Endothelial cell of umbilical vein (primary cell): ENCODE data around the gene GPHA2. TPM values are rescaled to one million over a fixed set of nuclear protein-coding genes. Genes with fewer than 3 reads are reported as not detected.

ENCODE experiments used
- BruUV-seq: library from RNA; stranded (reverse); fragments of 400-500 nt; replicated peaks from 2 replicates; lab custom pipeline; 2021; lab: Mats Ljungman, UMichigan
- CTCF ChIA-PET: fragments of 300-600, 350-600 bp; sonication (Branson Sonifier 250); formaldehyde crosslinking; loops from one replicate; lab custom pipeline; 2021; ENCODE audit warnings: antibody characterized with exemption, inconsistent platforms; lab: Charles Lee
- POLR2A ChIA-PET: fragments of 300-600, 350-600 bp; sonication (Branson Sonifier 250); formaldehyde crosslinking; loops from one replicate; lab custom pipeline; 2021; ENCODE audit warnings: antibody characterized with exemption, inconsistent platforms; lab: Charles Lee
- DNase-seq: peaks from one replicate; pipeline ENCODE4 v3.0.0-alpha.2; 2011; ENCODE audit warnings: low read depth, low spot score
- FAIRE-seq: peaks from 2 replicates; lab custom pipeline; 2011; peaks lifted over from hg19 to GRCh38; lab: Jason Lieb, UNC
- H2AFZ ChIP-seq: 2 replicates; pipeline ENCODE4 v1.6.0; 2012; ENCODE audit warnings: low read depth, low read length, control low read depth, inconsistent platforms
- H3K27ac ChIP-seq: 2 replicates; pipeline ENCODE4 v1.5.1; 2011; ENCODE audit warnings: low read depth, mild to moderate bottlenecking, control low read depth, low read length, moderate library complexity; ENCODE audit not compliant: insufficient read depth
- H3K27me3 ChIP-seq, 2 experiments: 2 replicates each; pipeline versions ENCODE4 v1.6.0 to v1.6.1; 2011; ENCODE audit warnings: low read length in 2 of 2, mixed read lengths in 1 of 2; ENCODE audit not compliant: control insufficient read depth in 2 of 2, insufficient read depth in 2 of 2
- H3K36me3 ChIP-seq, 2 experiments: 2 replicates in 1 of 2; 3 replicates in 1 of 2; pipeline ENCODE4 v1.5.1; 2011; ENCODE audit warnings: low read length in 2 of 2, mild to moderate bottlenecking in 1 of 2, moderate library complexity in 1 of 2; ENCODE audit not compliant: control insufficient read depth in 2 of 2, insufficient read depth in 2 of 2; ENCODE audit errors: extremely low read depth in 1 of 2
- H3K4me1 ChIP-seq: 3 replicates; pipeline ENCODE4 v1.5.1; 2011; ENCODE audit warnings: mild to moderate bottlenecking, low read length; ENCODE audit not compliant: control insufficient read depth, insufficient read depth; ENCODE audit errors: extremely low read depth
- H3K4me2 ChIP-seq: 2 replicates; pipeline ENCODE4 v1.6.1; 2011; ENCODE audit warnings: low read length, control low read depth, mixed read lengths; ENCODE audit not compliant: insufficient read depth
- H3K4me3 ChIP-seq, 3 experiments: fragments of 200-600 bp in 1 of 3; sonication (generic), shearing (Covaris generic) in 1 of 3; replicated peaks in 1 of 3; 2 replicates each; pipeline ENCODE4 v1.5.1; 2011 to 2016; ENCODE audit warnings: control low read depth in 3 of 3, low read length in 3 of 3, mild to moderate bottlenecking in 2 of 3, inconsistent platforms in 1 of 3, low read depth in 1 of 3, moderate library complexity in 1 of 3; ENCODE audit not compliant: insufficient read depth in 1 of 3
- H3K79me2 ChIP-seq: 2 replicates; pipeline ENCODE4 v1.6.0; 2012; ENCODE audit warnings: low read length, inconsistent platforms; ENCODE audit not compliant: control insufficient read depth, insufficient read depth
- H3K9ac ChIP-seq: replicated peaks from 2 replicates; pipeline ENCODE3; 2011; ENCODE audit warnings: low read length, control low read depth; ENCODE audit not compliant: insufficient read depth; ENCODE audit errors: extremely low read depth
- H3K9me1 ChIP-seq: replicated peaks from 3 replicates; pipeline ENCODE4 v1.6.0; 2011; ENCODE audit warnings: mild to moderate bottlenecking, low read length; ENCODE audit not compliant: control insufficient read depth, insufficient read depth; ENCODE audit errors: extremely low read depth
- H3K9me3 ChIP-seq: replicated peaks from 2 replicates; pipeline ENCODE4 v1.5.1; 2012; ENCODE audit warnings: low read length, inconsistent platforms; ENCODE audit not compliant: control insufficient read depth, insufficient read depth
- H4K20me1 ChIP-seq: replicated peaks from 2 replicates; pipeline ENCODE3; 2011; ENCODE audit warnings: mild to moderate bottlenecking, low read length; ENCODE audit not compliant: control insufficient read depth, insufficient read depth; ENCODE audit errors: extremely low read depth
- CTCF ChIP-seq, 2 donors: IDR thresholded peaks; 1 replicate in 1 of 2; 2 replicates in 1 of 2; pipeline ENCODE4 v1.5.1; 2011; ENCODE audit warnings: low read length in 2 of 2, mild to moderate bottlenecking in 2 of 2, moderate library complexity in 2 of 2, control low read depth in 1 of 2, inconsistent platforms in 1 of 2, low read depth in 1 of 2; ENCODE audit not compliant: insufficient read depth in 1 of 2; ENCODE audit errors: extremely low read depth in 1 of 2
- FOS ChIP-seq: IDR thresholded peaks from 2 replicates; pipeline ENCODE4 v1.6.1; 2011; ENCODE audit warnings: mild to moderate bottlenecking, low read length, moderate library complexity, borderline replicate concordance; ENCODE audit not compliant: insufficient read depth
- MAX ChIP-seq: IDR thresholded peaks from 2 replicates; pipeline ENCODE4 v1.6.1; 2011; ENCODE audit not compliant: insufficient read depth, insufficient read length
- POLR2AphosphoS5 ChIP-seq: IDR thresholded peaks from 2 replicates; pipeline ENCODE4 v1.6.1; 2012; ENCODE audit warnings: low read depth, mild to moderate bottlenecking, control low read depth, low read length, moderate library complexity; ENCODE audit not compliant: insufficient read depth
- dilution Hi-C: fragments of 300-500 bp; cut with MboI; formaldehyde crosslinking; loops from one replicate; pipeline ENCODE4 v1.15.0; 2019; ENCODE audit warnings: low sequenced_read_pairs; ENCODE audit not compliant: extremely low pct_ligation_motif_present
- intact Hi-C: fragments of 100-400 bp; cut with micrococcal nuclease; formaldehyde crosslinking; loops from one replicate; pipeline ENCODE4 v1.10.0; 2022
- polyA plus RNA-seq, 4 experiments: library from polyadenylated mRNA; depleted of rRNA in 3 of 4; stranded (reverse) in 3 of 4; unstranded in 1 of 4; fragments of >200 nt; gene quantifications; 2 replicates each; pipeline versions ENCODE4 v1.2.1 to v1.2.3, GENCODE V29; 2011 to 2012; ENCODE audit warnings: missing spikeins in 1 of 4
- total RNA-seq: library from RNA; stranded (reverse); gene quantifications from 2 replicates; pipeline ENCODE4 v1.2.3, GENCODE V29; 2021

Gene GPHA2
- total and polyA plus RNA-seq, 2 donors (not counting 3 experiments of a cell fraction or from before 2014, with no cell fraction given) = not detected

- Histone ChIP-seq H3K9ac (no peak overlapping the region), H3K79me2 (peaks cover 5% of the 10 kb centered on the region), H4K20me1 (no peaks in the 10 kb centered on the region), H3K4me2 (no peak overlapping the region), H3K9me1 (no peaks in the 10 kb centered on the region), H3K4me3 (no peak overlapping the region), H2AFZ (no peak overlapping the region), H3K4me1 (peaks cover 4% of the 10 kb centered on the region), H3K36me3 (peaks cover 7 to 63% of the 10 kb centered on the region in 2 experiments), H3K27me3 (no peaks in the 10 kb centered on the region), H3K27ac (no peak overlapping the region), H3K9me3 (no peaks in the 10 kb centered on the region)
- intact Hi-C loops = no loop called here
- dilution Hi-C loops = no loop called here
- POLR2A ChIA-PET = interaction anchor here (0.6 kb wide), 1 partner anchor 13 kb away, joined by 3 read pairs; no protein-coding TSS in a partner anchor
- TF ChIP-seq FOS (no peak), MAX (no peak), CTCF (IDR thresholded peaks at IDR 0.05; ENCODE audit: extremely low read depth in 1 of 2, insufficient read depth in 1 of 2, low read depth in 1 of 2, low read length in 2 of 2) (no peak), POLR2AphosphoS5 (no peak)
- no TSS peak for BruUV-seq
- FAIRE-seq = no peak
- DNase-seq = no peak
- CTCF ChIA-PET = interaction anchor here (2.0 kb wide), 1 partner anchor 23 kb away, joined by 8 read pairs; no protein-coding TSS in a partner anchor
These were observed 24.6 kb downstream of the GPHA2 start for GRCh38 chr11:64911142-64911541.
